GM12878 (cell line): Measurements from ENCODE around the gene OR2H1. TPM values are rescaled to one million over a fixed set of nuclear protein-coding genes. Genes with fewer than 3 reads are reported as not detected.

Experiments used
- ATAC-seq: fragments of 200-7000 bp; cut with Tn5 transposase; 3 replicates; pipeline ENCODE4 v1.9.1; 2020; ENCODE audit warnings: mild to moderate bottlenecking, moderate library complexity
- BruUV-seq: library from RNA; stranded (reverse); fragments of 400-500 nt; replicated peaks from 2 replicates; lab custom pipeline; 2021; lab: Mats Ljungman, UMichigan
- CTCF ChIA-PET: fragments of 300-600 bp; sonication (Branson Sonifier 250); formaldehyde crosslinking; extraction: SDS; loops from one replicate; lab custom pipeline; 2021; ENCODE audit warnings: inconsistent platforms; lab: Yijun Ruan, JAX
- POLR2A ChIA-PET: fragments of 350-600 bp; formaldehyde crosslinking; extraction: SDS; loops from one replicate; lab custom pipeline; 2021; ENCODE audit warnings: inconsistent platforms; lab: Charles Lee
- RAD21 ChIA-PET: fragments of 300-600 bp; sonication (Branson Sonifier 250); formaldehyde crosslinking; loops from one replicate; lab custom pipeline; 2023; ENCODE audit warnings: antibody characterized with exemption; ENCODE audit not compliant: unreplicated experiment; lab: Charles Lee
- SMC1A ChIA-PET: fragments of 300-600 bp; sonication (Branson Sonifier 250); formaldehyde crosslinking; loops from one replicate; lab custom pipeline; 2023; ENCODE audit not compliant: unreplicated experiment, uncharacterized antibody; lab: Charles Lee
- DNase-seq: peaks from one replicate; pipeline ENCODE4 v3.0.0-alpha.2; 2011; ENCODE audit warnings: low read depth, low spot score
- FAIRE-seq: peaks from 3 replicates; lab custom pipeline; 2011; peaks lifted over from hg19 to GRCh38; lab: Jason Lieb, UNC
- H2AFZ ChIP-seq: 2 replicates; pipeline ENCODE4 v1.6.0; 2011; ENCODE audit warnings: low read depth, low read length, control low read depth; ENCODE audit not compliant: control insufficient read depth
- H3K27ac ChIP-seq: 2 replicates; pipeline ENCODE4 v1.5.1; 2011; ENCODE audit warnings: control low read depth; ENCODE audit not compliant: control insufficient read depth, insufficient read depth
- H3K27me3 ChIP-seq, 2 experiments: replicated peaks in 1 of 2; 2 replicates each; pipeline versions ENCODE4 v1.6.0 to v1.6.1; 2011; ENCODE audit warnings: low read length in 1 of 2; ENCODE audit not compliant: control insufficient read depth in 2 of 2, insufficient read depth in 2 of 2
- H3K36me3 ChIP-seq, 2 experiments: 2 replicates each; pipeline ENCODE4 v1.5.1; 2011; ENCODE audit warnings: low read length in 1 of 2; ENCODE audit not compliant: control insufficient read depth in 2 of 2, insufficient read depth in 2 of 2
- H3K4me1 ChIP-seq: 2 replicates; pipeline ENCODE4 v1.6.1; 2011; ENCODE audit warnings: mild to moderate bottlenecking, low read length, moderate library complexity, mixed read lengths; ENCODE audit not compliant: control insufficient read depth, insufficient read depth
- H3K4me2 ChIP-seq: 2 replicates; pipeline ENCODE4 v1.6.0; 2011; ENCODE audit warnings: control low read depth; ENCODE audit not compliant: control insufficient read depth, insufficient read depth
- H3K4me3 ChIP-seq: fragments of 200-600 bp; sonication (generic); 2 replicates; pipeline ENCODE4 v1.5.1; 2016
- H3K79me2 ChIP-seq: 2 replicates; pipeline ENCODE4 v1.6.0; 2011; ENCODE audit warnings: low read length; ENCODE audit not compliant: control insufficient read depth, insufficient read depth
- H3K9ac ChIP-seq: 2 replicates; pipeline ENCODE4 v1.8.0; 2011; ENCODE audit warnings: low read length, control low read depth, mixed read lengths; ENCODE audit not compliant: control insufficient read depth, insufficient read depth
- H3K9me3 ChIP-seq: replicated peaks from 3 replicates; pipeline ENCODE4 v1.5.1; 2011; ENCODE audit warnings: mild to moderate bottlenecking, low read length; ENCODE audit not compliant: control insufficient read depth, insufficient read depth
- H4K20me1 ChIP-seq: 2 replicates; pipeline ENCODE4 v1.6.0; 2011; ENCODE audit not compliant: control insufficient read depth, insufficient read depth
- CBX5 ChIP-seq: sonication (generic); IDR thresholded peaks from 2 replicates; pipeline ENCODE4 v1.6.1; 2016; ENCODE audit warnings: low read depth, moderate library complexity, mild to moderate bottlenecking, inconsistent platforms
- GATAD2B ChIP-seq: fragments of 450-650 bp; conservative IDR thresholded peaks from 2 replicates; pipeline ENCODE4 v1.6.1; 2017; ENCODE audit warnings: low read depth, mild to moderate bottlenecking, moderate library complexity
- HSF1 ChIP-seq: fragments of 150-350 bp; IDR thresholded peaks from 2 replicates; pipeline ENCODE4 v1.6.1; 2014; ENCODE audit warnings: mild to moderate bottlenecking, low read depth, low read length
- IRF5 ChIP-seq: fragments of 450-650 bp; IDR thresholded peaks from 2 replicates; pipeline ENCODE4 v1.6.1; 2017; ENCODE audit warnings: borderline replicate concordance
- MEF2B ChIP-seq: fragments of 450-650 bp; IDR thresholded peaks from 2 replicates; pipeline ENCODE4 v1.6.1; 2018; ENCODE audit warnings: mild to moderate bottlenecking, moderate library complexity; ENCODE audit not compliant: partially characterized antibody, poor library complexity, severe bottlenecking
- POLR2AphosphoS5 ChIP-seq: IDR thresholded peaks from 2 replicates; pipeline ENCODE4 v1.6.1; 2011; ENCODE audit warnings: mild to moderate bottlenecking, low read length, inconsistent platforms
- RAD21 ChIP-seq: IDR thresholded peaks from 2 replicates; pipeline ENCODE4 v1.6.1; 2011; ENCODE audit warnings: mild to moderate bottlenecking, low read depth, low read length, moderate library complexity; ENCODE audit not compliant: insufficient read depth
- SKIL ChIP-seq: fragments of 450-650 bp; IDR thresholded peaks from 2 replicates; pipeline ENCODE4 v1.6.1; 2017; ENCODE audit warnings: mild to moderate bottlenecking, low read depth, inconsistent platforms; ENCODE audit not compliant: poor library complexity, severe bottlenecking
- SUZ12 ChIP-seq: fragments of 200-600 bp; sonication (generic); IDR thresholded peaks from one replicate; pipeline ENCODE4 v1.6.1; 2018; ENCODE audit warnings: antibody characterized with exemption, mild to moderate bottlenecking; ENCODE audit not compliant: unreplicated experiment
- ZNF622 ChIP-seq: fragments of 450-650 bp; IDR thresholded peaks from 2 replicates; pipeline ENCODE4 v1.6.1; 2017; ENCODE audit warnings: mild to moderate bottlenecking, inconsistent platforms
- ZNF687 ChIP-seq: fragments of 450-650 bp; IDR thresholded peaks from 2 replicates; pipeline ENCODE4 v1.6.1; 2017; ENCODE audit warnings: mild to moderate bottlenecking, moderate library complexity
- WGBS: methylation state at CpG from one replicate; pipeline ENCODE4 v1.1.6; 2016; ENCODE audit warnings: low lambda C conversion rate; ENCODE audit not compliant: insufficient replicate concordance, insufficient coverage; ENCODE audit errors: missing lambda C conversion rate; 5-methylcytosine and 5-hydroxymethylcytosine counted together
- in situ Hi-C: fragments of 300-500 bp; cut with MboI; formaldehyde crosslinking; loops from 9 replicates; pipeline ENCODE4 v1.14.3; 2018; ENCODE audit warnings: mixed read lengths
- intact Hi-C: fragments of 100-400 bp; cut with micrococcal nuclease; formaldehyde crosslinking; loops from one replicate; pipeline ENCODE4 v1.14.2; 2022; ENCODE audit not compliant: unreplicated experiment
- polyA plus RNA-seq, 11 experiments: library from polyadenylated mRNA; depleted of rRNA in 4 of 11; unstranded in 6 of 11; stranded (reverse) in 5 of 11; fragments of >200 nt; fragmentation: Nextera tagmentation in 4 of 11; fragmentation: Illumina TruSeq in 1 of 11; extraction: Ambion mirVana in 4 of 11; extraction: Trizol in 1 of 11; gene quantifications; 1 replicate in 1 of 11; 2 replicates in 10 of 11; pipeline versions ENCODE4 v1.2.1 to v1.2.3, GENCODE V29; 2011 to 2016; ENCODE audit warnings: inconsistent platforms in 2 of 11, missing spikeins in 2 of 11, low read depth in 1 of 11
- total RNA-seq, 4 experiments: library from RNA; depleted of rRNA in 3 of 4; stranded (reverse); fragments of >200 nt in 3 of 4; fragmentation: Illumina TruSeq in 1 of 4; extraction: Trizol in 1 of 4; gene quantifications; 2 replicates each; pipeline versions ENCODE4 v1.2.1 to v1.2.3, GENCODE V29; 2013 to 2021

OR2H1 gene
- total and polyA plus RNA-seq, 10 of the 15 experiments (the other 5 are each of a cell fraction or from before 2014, with no cell fraction given): not detected

- Histone ChIP-seq H4K20me1 (no peaks in the 10 kb centered on the region), H3K27me3 (0 out of 4 replicates have a peak, but pooled peaks cover under 1 to 2% of the 10 kb centered on the region in 2 experiments), H2AFZ (no peak overlapping the region), H3K4me2 (no peak overlapping the region), H3K4me3 (no peak overlapping the region), H3K79me2 (no peaks in the 10 kb centered on the region), H3K36me3 (no peaks in the 10 kb centered on the region), H3K9ac (no peak overlapping the region), H3K27ac (no peak overlapping the region), H3K9me3 (no peaks in the 10 kb centered on the region), H3K4me1 (no peaks in the 10 kb centered on the region)
- SMC1A ChIA-PET: no interaction called here
- RAD21 ChIA-PET: no interaction called here
- no peak for DNase-seq
- FAIRE-seq: no peak
- ATAC-seq: no peak
- POLR2A ChIA-PET: no interaction called here
- WGBS: 18% methylated on average over 4 of the region's 4 CpGs
- BruUV-seq: no TSS peak
- in situ Hi-C loops (no loop called here), intact Hi-C loops (no loop called here)
- CTCF ChIA-PET: no interaction called here
- TF ChIP-seq SKIL (no peak), MEF2B (no peak), ZNF622 (no peak), SUZ12 (no peak), GATAD2B (no peak), HSF1 (no peak), POLR2AphosphoS5 (no peak), IRF5 (no peak), ZNF687 (no peak), CBX5 (no peak), RAD21 (no peak)
Observed at GRCh38 chr6:29496961-29497360, 40.0 kb downstream of the OR2H1 start.
